ENCODE measurements around the gene FHOD3. TPM values are rescaled to one million over a fixed set of nuclear protein-coding genes. Genes with fewer than 3 reads are reported as not detected.

The FHOD3 gene
- total and polyA plus RNA-seq, 2 experiments from 2014 or later, result 2.7 to 8.7 TPM

DNA sequence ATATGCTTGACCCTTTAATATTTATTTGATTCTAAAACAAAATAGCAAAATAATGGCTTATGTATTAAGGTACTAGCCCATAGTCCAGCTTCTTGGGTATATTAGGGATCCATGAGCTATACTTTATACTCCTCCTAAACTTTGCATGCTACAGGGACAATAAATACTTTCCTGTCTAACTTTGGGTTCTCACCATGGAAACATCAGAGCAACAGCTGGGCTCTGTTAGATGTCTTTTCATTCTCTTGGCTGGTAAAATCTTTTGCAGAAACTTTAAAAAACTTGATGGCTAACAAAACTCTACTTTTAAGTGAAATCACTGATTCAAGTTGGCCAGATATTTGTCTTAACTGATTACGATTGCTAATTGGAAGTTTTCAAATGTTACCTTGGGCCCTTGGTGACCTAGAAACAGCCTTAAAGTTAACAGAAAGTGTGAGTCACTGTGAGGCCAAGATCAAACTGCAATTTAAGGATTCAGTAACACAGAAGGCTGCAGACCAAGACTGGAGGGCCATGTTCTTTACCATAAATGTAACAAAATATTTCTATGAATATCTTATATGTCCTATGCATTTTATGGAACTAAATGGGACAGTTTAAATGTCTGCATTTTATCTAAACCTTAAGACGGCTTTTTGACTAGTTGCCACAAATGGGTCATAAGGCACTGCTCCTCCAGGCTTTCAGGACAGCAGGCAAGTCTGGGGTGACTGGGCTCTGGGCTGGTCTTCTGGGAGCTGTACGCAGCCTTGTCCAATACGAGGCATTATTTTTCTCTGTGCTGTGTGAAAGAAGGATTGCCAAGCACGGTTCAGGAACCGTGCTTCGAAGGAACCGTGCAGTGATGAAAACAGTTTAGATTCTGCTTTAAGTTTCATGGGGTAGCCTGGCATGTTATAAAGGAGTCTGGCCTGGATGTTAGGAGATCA is 342.8 kb downstream of the FHOD3 start:
- Histone ChIP-seq H3K79me2 (replicated peaks; ENCODE audit: insufficient read depth) (no peaks in the 10 kb centered on the region), H3K27ac (ENCODE audit: low read depth) (no peak overlapping the region), H3K36me3 (ENCODE audit: insufficient read depth) (no peaks in the 10 kb centered on the region), H4K20me1 (replicated peaks; ENCODE audit: insufficient read depth) (no peaks in the 10 kb centered on the region), H3F3A (replicated peaks; ENCODE audit: low read depth) (no peaks in the 10 kb centered on the region), H2AFZ (no peak overlapping the region), H3K4me3 (no peak overlapping the region), H3K4me1 (ENCODE audit: insufficient read depth) (no peaks in the 10 kb centered on the region), H3K9me2 (ENCODE audit: insufficient read depth) (0 out of 2 replicates have a peak, but pooled peaks cover 3% of the 10 kb centered on the region), H3K27me3 (ENCODE audit: insufficient read depth) (no peaks in the 10 kb centered on the region), H3K4me2 (no peak overlapping the region)
- H3K4me1 Mint-ChIP-seq, result peaks cover 8% of the 10 kb centered on the region
- no peaks in the 10 kb centered on the region for H3K36me3 Mint-ChIP-seq (ENCODE audit: low read depth)
- H3K27ac Mint-ChIP-seq, result no peak overlapping the region
- TF ChIP-seq NANOG (IDR thresholded peaks at IDR 0.05; ENCODE audit: borderline replicate concordance), result no peak
- TF ChIP-seq EZH2 (IDR thresholded peaks at IDR 0.05; ENCODE audit: low read depth, unreplicated experiment), result no peak
- TF ChIP-seq ZNF331 (CRISPR knock-in tag; IDR thresholded peaks at IDR 0.05; ENCODE audit: low read depth), result no peak
- TF ChIP-seq JUNB (IDR thresholded peaks at IDR 0.05; ENCODE audit: unreplicated experiment), result no peak
- TF ChIP-seq, protein P1, sequence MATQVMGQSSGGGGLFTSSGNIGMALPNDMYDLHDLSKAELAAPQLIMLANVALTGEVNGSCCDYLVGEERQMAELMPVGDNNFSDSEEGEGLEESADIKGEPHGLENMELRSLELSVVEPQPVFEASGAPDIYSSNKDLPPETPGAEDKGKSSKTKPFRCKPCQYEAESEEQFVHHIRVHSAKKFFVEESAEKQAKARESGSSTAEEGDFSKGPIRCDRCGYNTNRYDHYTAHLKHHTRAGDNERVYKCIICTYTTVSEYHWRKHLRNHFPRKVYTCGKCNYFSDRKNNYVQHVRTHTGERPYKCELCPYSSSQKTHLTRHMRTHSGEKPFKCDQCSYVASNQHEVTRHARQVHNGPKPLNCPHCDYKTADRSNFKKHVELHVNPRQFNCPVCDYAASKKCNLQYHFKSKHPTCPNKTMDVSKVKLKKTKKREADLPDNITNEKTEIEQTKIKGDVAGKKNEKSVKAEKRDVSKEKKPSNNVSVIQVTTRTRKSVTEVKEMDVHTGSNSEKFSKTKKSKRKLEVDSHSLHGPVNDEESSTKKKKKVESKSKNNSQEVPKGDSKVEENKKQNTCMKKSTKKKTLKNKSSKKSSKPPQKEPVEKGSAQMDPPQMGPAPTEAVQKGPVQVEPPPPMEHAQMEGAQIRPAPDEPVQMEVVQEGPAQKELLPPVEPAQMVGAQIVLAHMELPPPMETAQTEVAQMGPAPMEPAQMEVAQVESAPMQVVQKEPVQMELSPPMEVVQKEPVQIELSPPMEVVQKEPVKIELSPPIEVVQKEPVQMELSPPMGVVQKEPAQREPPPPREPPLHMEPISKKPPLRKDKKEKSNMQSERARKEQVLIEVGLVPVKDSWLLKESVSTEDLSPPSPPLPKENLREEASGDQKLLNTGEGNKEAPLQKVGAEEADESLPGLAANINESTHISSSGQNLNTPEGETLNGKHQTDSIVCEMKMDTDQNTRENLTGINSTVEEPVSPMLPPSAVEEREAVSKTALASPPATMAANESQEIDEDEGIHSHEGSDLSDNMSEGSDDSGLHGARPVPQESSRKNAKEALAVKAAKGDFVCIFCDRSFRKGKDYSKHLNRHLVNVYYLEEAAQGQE (IDR thresholded peaks at IDR 0.05; ENCODE audit: unreplicated experiment), result no peak
- TF ChIP-seq ZNF114 (CRISPR knock-in tag; IDR thresholded peaks at IDR 0.05), result no peak
- TF ChIP-seq, protein P2, sequence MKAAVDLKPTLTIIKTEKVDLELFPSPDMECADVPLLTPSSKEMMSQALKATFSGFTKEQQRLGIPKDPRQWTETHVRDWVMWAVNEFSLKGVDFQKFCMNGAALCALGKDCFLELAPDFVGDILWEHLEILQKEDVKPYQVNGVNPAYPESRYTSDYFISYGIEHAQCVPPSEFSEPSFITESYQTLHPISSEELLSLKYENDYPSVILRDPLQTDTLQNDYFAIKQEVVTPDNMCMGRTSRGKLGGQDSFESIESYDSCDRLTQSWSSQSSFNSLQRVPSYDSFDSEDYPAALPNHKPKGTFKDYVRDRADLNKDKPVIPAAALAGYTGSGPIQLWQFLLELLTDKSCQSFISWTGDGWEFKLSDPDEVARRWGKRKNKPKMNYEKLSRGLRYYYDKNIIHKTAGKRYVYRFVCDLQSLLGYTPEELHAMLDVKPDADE (IDR thresholded peaks at IDR 0.05), result no peak
- TF ChIP-seq EZH2phosphoT487 (IDR thresholded peaks at IDR 0.05; ENCODE audit: unreplicated experiment), result no peak
- TF ChIP-seq, protein P3, sequence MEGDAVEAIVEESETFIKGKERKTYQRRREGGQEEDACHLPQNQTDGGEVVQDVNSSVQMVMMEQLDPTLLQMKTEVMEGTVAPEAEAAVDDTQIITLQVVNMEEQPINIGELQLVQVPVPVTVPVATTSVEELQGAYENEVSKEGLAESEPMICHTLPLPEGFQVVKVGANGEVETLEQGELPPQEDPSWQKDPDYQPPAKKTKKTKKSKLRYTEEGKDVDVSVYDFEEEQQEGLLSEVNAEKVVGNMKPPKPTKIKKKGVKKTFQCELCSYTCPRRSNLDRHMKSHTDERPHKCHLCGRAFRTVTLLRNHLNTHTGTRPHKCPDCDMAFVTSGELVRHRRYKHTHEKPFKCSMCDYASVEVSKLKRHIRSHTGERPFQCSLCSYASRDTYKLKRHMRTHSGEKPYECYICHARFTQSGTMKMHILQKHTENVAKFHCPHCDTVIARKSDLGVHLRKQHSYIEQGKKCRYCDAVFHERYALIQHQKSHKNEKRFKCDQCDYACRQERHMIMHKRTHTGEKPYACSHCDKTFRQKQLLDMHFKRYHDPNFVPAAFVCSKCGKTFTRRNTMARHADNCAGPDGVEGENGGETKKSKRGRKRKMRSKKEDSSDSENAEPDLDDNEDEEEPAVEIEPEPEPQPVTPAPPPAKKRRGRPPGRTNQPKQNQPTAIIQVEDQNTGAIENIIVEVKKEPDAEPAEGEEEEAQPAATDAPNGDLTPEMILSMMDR (conservative IDR thresholded peaks at IDR 0.05; ENCODE audit: low read depth in 2 of 2), result no peak
- no peak for TF ChIP-seq STAT1 (IDR thresholded peaks at IDR 0.05; ENCODE audit: unreplicated experiment)
- TF ChIP-seq CREB1 (CRISPR knock-in tag; IDR thresholded peaks at IDR 0.05; ENCODE audit: low read depth), result no peak
- no peak for TF ChIP-seq POLR2AphosphoS5 (IDR thresholded peaks at IDR 0.05; ENCODE audit: low read depth)
- TF ChIP-seq, protein P4, sequence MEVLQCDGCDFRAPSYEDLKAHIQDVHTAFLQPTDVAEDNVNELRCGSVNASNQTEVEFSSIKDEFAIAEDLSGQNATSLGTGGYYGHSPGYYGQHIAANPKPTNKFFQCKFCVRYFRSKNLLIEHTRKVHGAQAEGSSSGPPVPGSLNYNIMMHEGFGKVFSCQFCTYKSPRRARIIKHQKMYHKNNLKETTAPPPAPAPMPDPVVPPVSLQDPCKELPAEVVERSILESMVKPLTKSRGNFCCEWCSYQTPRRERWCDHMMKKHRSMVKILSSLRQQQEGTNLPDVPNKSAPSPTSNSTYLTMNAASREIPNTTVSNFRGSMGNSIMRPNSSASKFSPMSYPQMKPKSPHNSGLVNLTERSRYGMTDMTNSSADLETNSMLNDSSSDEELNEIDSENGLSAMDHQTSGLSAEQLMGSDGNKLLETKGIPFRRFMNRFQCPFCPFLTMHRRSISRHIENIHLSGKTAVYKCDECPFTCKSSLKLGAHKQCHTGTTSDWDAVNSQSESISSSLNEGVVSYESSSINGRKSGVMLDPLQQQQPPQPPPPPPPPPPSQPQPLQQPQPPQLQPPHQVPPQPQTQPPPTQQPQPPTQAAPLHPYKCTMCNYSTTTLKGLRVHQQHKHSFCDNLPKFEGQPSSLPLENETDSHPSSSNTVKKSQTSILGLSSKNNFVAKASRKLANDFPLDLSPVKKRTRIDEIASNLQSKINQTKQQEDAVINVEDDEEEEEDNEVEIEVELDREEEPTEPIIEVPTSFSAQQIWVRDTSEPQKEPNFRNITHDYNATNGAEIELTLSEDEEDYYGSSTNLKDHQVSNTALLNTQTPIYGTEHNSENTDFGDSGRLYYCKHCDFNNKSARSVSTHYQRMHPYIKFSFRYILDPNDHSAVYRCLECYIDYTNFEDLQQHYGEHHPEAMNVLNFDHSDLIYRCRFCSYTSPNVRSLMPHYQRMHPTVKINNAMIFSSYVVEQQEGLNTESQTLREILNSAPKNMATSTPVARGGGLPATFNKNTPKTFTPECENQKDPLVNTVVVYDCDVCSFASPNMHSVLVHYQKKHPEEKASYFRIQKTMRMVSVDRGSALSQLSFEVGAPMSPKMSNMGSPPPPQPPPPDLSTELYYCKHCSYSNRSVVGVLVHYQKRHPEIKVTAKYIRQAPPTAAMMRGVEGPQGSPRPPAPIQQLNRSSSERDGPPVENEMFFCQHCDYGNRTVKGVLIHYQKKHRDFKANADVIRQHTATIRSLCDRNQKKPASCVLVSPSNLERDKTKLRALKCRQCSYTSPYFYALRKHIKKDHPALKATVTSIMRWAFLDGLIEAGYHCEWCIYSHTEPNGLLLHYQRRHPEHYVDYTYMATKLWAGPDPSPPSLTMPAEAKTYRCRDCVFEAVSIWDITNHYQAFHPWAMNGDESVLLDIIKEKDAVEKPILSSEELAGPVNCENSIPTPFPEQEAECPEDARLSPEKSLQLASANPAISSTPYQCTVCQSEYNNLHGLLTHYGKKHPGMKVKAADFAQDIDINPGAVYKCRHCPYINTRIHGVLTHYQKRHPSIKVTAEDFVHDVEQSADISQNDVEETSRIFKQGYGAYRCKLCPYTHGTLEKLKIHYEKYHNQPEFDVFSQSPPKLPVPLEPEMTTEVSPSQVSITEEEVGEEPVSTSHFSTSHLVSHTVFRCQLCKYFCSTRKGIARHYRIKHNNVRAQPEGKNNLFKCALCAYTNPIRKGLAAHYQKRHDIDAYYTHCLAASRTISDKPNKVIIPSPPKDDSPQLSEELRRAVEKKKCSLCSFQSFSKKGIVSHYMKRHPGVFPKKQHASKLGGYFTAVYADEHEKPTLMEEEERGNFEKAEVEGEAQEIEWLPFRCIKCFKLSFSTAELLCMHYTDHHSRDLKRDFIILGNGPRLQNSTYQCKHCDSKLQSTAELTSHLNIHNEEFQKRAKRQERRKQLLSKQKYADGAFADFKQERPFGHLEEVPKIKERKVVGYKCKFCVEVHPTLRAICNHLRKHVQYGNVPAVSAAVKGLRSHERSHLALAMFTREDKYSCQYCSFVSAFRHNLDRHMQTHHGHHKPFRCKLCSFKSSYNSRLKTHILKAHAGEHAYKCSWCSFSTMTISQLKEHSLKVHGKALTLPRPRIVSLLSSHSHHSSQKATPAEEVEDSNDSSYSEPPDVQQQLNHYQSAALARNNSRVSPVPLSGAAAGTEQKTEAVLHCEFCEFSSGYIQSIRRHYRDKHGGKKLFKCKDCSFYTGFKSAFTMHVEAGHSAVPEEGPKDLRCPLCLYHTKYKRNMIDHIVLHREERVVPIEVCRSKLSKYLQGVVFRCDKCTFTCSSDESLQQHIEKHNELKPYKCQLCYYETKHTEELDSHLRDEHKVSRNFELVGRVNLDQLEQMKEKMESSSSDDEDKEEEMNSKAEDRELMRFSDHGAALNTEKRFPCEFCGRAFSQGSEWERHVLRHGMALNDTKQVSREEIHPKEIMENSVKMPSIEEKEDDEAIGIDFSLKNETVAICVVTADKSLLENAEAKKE (CRISPR knock-in tag; IDR thresholded peaks at IDR 0.05), result no peak
- DNase-seq (ENCODE audit: low spot score), result no peak
- ATAC-seq, result no peak
- H3K27me3 Mint-ChIP-seq (ENCODE audit: insufficient read depth, low read depth, poor library complexity), result peaks cover 3% of the 10 kb centered on the region
- no peaks in the 10 kb centered on the region for H3K9me3 Mint-ChIP-seq
- no peak overlapping the region for H3K4me3 Mint-ChIP-seq
